Ascending aorta (tissue), 2 donors: Measurements from ENCODE around the gene ARRDC5. TPM values are rescaled to one million over a fixed set of nuclear protein-coding genes. Genes with fewer than 3 reads are reported as not detected.
A peak's percentile ranks its signal among the peaks of the same experiment; 100 is the strongest.

Experiments used
- DNase-seq, 2 donors: peaks; one replicate each; pipeline ENCODE4 v3.0.0-alpha.2; 2019; ENCODE audit warnings: low spot score in 2 of 2
- H3K27ac ChIP-seq, 2 donors: fragments of 200-600 bp; sonication (generic); one replicate each; pipeline ENCODE4 v1.5.1; 2016 to 2017; ENCODE audit warnings: mild to moderate bottlenecking in 1 of 2
- H3K27me3 ChIP-seq: fragments of 200-600 bp; sonication (generic); one replicate; pipeline ENCODE4 v1.5.1; 2017
- H3K36me3 ChIP-seq, 2 donors: fragments of 200-600 bp; sonication (generic); one replicate each; pipeline ENCODE4 v1.5.1; 2016
- H3K4me1 ChIP-seq, 2 donors: fragments of 200-600 bp; sonication (generic); one replicate each; pipeline ENCODE4 v1.5.1; 2016 to 2017; ENCODE audit warnings: mild to moderate bottlenecking in 1 of 2
- H3K4me3 ChIP-seq, 2 donors: fragments of 200-600 bp; sonication (generic); one replicate each; pipeline ENCODE4 v1.5.1; 2016 to 2017; ENCODE audit warnings: mild to moderate bottlenecking in 1 of 2
- H3K9me3 ChIP-seq, 2 donors: fragments of 200-600 bp; sonication (generic); one replicate each; pipeline ENCODE4 v1.5.1; 2016
- intact Hi-C: fragments of 100-400 bp; cut with DNase I; formaldehyde crosslinking; loops from one replicate; pipeline ENCODE4 v1.15.1; 2023
- total RNA-seq: library from RNA; depleted of rRNA; stranded (reverse); fragments of >200 nt; gene quantifications from one replicate; pipeline ENCODE4 v1.1.0, GENCODE V29; 2016
- TF ChIP-seq, protein P1 (sequence below), 3 experiments: fragments of 200-600 bp in 2 of 3; fragments of 450-650 bp in 1 of 3; sonication (generic) in 2 of 3; IDR thresholded peaks; one replicate each; pipeline ENCODE4 v1.5.1; 2016 to 2019; ENCODE audit warnings: antibody characterized with exemption in 3 of 3, mild to moderate bottlenecking in 1 of 3, moderate library complexity in 1 of 3

Gene ARRDC5
- total RNA-seq, 1 donor from 2014 or later = 8.6 TPM

DNA sequence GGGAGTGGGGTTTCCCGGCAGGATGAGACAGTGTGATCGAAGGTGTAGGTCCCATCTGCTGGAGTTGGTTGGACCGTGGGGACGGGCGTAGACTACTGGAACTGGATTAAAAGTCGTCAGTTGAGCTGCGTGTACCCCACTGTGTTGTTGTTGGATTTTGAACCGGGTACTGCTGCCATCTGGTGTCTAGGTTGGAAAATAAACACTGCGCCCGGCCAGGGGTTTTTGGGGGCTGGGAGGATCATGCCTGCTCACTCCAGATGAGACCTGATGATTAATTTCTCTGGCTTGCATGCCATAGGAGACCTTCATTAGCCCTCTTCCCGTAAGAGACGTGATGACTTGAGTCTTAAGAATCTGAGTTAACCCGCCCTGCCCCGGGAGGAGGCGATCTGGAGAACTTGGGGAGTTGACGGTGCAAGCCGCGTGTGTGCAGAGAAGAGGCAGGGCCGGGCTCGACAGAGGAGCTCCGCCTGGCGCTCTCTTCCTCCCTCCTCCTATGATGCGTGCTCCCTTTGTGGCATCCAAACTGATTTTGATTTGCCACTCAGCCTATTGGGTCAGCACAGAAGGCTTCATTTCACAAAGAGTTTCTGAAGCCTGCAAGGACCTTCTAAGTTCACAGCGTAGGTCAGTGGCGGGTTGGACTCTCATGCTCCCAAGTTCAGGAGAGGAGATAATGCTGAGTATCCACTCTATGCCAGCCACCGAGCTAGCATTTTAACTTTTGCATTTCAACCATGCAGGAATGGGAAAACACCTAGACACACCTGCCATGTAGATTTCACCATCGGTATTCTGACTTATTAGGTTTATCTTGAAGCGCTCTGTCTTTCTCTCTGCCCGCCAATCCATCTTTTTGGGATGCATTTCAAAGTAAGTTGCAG lies 9.3 kb upstream of the ARRDC5 start:
- H3K36me3 ChIP-seq = no peaks in the 10 kb centered on the region
- H3K4me1 ChIP-seq = peaks cover 18 to 22% of the 10 kb centered on the region in 2 donors
- H3K27me3 ChIP-seq = no peaks in the 10 kb centered on the region
- peak overlapping the region; percentile 43 to 76 for H3K4me3 ChIP-seq
- TF ChIP-seq, protein P1, sequence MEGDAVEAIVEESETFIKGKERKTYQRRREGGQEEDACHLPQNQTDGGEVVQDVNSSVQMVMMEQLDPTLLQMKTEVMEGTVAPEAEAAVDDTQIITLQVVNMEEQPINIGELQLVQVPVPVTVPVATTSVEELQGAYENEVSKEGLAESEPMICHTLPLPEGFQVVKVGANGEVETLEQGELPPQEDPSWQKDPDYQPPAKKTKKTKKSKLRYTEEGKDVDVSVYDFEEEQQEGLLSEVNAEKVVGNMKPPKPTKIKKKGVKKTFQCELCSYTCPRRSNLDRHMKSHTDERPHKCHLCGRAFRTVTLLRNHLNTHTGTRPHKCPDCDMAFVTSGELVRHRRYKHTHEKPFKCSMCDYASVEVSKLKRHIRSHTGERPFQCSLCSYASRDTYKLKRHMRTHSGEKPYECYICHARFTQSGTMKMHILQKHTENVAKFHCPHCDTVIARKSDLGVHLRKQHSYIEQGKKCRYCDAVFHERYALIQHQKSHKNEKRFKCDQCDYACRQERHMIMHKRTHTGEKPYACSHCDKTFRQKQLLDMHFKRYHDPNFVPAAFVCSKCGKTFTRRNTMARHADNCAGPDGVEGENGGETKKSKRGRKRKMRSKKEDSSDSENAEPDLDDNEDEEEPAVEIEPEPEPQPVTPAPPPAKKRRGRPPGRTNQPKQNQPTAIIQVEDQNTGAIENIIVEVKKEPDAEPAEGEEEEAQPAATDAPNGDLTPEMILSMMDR (IDR thresholded peaks at IDR 0.05) = peak; percentile 60 to 65 (median 64)
- H3K9me3 ChIP-seq = no peaks in the 10 kb centered on the region
- peak overlapping the region; percentile 64 to 73 for H3K27ac ChIP-seq
- intact Hi-C loops = loop anchor here (1.0 to 5.0 kb wide), 6 partner anchors 40 to 187 kb away; partner anchors contain the start of gene FEM1A
- peak; percentile 52 to 94 for DNase-seq

DNA sequence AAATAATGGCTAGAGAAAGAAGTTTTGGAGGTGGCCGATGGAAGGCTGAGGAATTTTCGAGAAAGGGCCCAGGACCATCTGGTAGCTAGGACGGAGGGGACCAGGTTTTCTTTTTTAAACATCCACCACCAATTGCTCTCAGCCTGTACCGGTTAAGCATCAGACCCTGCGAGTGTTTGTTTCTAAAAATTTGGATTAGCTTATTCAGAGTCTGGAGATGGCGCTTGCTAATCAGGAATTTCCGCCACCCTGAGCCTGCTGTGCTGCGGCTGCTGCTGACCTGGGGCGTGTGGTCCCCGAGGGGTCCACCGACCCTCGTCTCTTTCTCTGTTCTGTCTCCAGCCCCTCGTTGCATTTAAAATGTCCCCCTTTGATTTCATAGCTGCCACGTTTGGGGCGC lies 8.6 kb upstream of the ARRDC5 start:
- H3K4me3 ChIP-seq = peak overlapping the region; percentile 43 to 76
- peak overlapping the region; percentile 64 to 73 for H3K27ac ChIP-seq
- H3K9me3 ChIP-seq = no peaks in the 10 kb centered on the region
- H3K4me1 ChIP-seq = peaks cover 18 to 22% of the 10 kb centered on the region in 2 donors
- no peaks in the 10 kb centered on the region for H3K36me3 ChIP-seq
- TF ChIP-seq, protein P1 (IDR thresholded peaks at IDR 0.05) = no peak
- intact Hi-C loops = loop anchor here (1.0 to 5.0 kb wide), 5 partner anchors 39 to 187 kb away; partner anchors contain the start of gene FEM1A
- DNase-seq = no peak
- no peaks in the 10 kb centered on the region for H3K27me3 ChIP-seq

DNA sequence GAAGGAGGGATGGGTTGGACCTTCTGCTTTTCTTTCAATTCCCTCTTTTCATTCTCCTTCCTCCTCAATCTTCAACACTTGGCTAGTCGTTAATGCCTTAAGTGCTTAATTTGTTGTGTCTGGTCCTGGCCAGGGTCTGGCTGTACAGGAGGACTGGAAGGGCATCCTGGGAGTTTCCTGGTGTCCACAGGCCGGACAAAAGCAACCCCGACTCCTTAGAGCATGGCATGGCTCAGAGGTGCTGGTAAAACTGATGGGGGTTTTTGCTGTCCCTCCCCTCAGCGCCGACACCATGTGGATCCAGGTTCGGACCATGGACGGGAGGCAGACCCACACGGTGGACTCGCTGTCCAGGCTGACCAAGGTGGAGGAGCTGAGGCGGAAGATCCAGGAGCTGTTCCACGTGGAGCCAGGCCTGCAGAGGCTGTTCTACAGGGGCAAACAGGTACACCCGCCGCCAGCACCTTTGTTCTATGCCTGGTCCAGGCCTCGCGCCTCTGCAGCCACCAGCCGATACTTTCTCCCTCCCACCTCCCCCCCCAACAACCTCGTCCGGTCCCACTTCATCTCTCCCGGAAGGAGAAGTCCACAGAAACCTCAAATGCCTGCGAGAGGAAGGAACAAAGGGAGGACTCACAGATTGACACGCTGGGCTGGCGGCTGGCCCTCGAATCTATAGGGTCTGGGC lies 8.0 kb upstream of the ARRDC5 start:
- Histone ChIP-seq H3K27ac (peak overlapping the region; percentile 64 to 73), H3K4me1 (peaks cover 18 to 22% of the 10 kb centered on the region in 2 donors), H3K4me3 (peak overlapping the region; percentile 76 to 77), H3K36me3 (no peaks in the 10 kb centered on the region), H3K27me3 (no peaks in the 10 kb centered on the region), H3K9me3 (no peaks in the 10 kb centered on the region)
- intact Hi-C loops = loop anchor here (1.0 to 5.0 kb wide), 7 partner anchors 38 to 186 kb away; partner anchors contain the start of genes FEM1A and PLIN3
- TF ChIP-seq, protein P1 (IDR thresholded peaks at IDR 0.05) = no peak
- DNase-seq = no peak

DNA sequence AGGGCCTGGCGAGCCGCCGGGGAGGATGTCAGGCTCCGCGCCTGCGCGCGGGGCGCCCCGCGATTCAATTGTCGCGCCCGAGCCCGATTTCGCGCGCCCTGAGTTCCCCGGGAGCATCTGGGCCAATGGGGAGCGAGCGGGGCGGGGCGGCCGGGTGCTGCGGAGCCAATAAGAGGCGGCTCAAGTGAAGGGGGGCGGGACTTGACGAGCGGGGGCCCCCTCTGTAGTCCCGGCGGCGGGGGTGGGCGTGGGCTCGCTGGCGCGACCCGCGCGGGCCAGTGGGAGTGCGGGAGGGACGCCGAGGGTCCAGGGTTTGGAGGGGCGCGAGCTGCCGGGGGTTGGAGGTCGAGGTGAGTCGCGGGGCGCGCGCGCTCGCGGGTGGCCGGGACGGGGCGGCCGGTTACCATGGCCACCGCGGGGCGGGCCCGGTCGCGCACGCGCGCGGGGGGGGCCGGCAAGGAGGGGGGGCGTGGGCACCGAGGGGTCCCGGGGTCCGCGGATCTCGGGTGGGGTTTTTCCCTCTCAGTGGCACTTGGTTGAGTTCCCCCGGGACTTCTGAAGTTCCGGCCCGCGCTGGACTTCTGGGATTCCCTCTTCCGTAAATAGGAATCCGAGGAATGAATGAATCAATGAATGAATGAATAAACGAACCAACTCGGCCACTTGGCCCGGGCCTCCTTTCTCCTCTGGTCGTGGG lies 7.3 kb upstream of the ARRDC5 start:
- DNase-seq = peak; percentile 71 to 94
- Histone ChIP-seq H3K9me3 (no peaks in the 10 kb centered on the region), H3K27ac (no peak overlapping the region), H3K4me1 (peaks cover 18 to 22% of the 10 kb centered on the region in 2 donors), H3K27me3 (no peaks in the 10 kb centered on the region), H3K36me3 (no peaks in the 10 kb centered on the region), H3K4me3 (peak overlapping the region; percentile 76 to 77)
- TF ChIP-seq, protein P1 (IDR thresholded peaks at IDR 0.05) = no peak
- intact Hi-C loops = loop anchor here (1.0 to 5.0 kb wide), 5 partner anchors 43 to 185 kb away; partner anchors contain the start of genes FEM1A and PLIN3
